ENCODE measurements around the gene SLC26A8. TPM values are rescaled to one million over a fixed set of nuclear protein-coding genes. Genes with fewer than 3 reads are reported as not detected.
"Not testable (repeated sequence)": the region's sequence is repeated elsewhere in the genome, so short reads cannot be mapped to it uniquely, and the experiment has no call there.

SLC26A8 gene
- total RNA-seq, 1 experiment from 2014 or later = not detected

- TF ChIP-seq CBX3 (IDR thresholded peaks at IDR 0.05; ENCODE audit: low read depth) = no peak
- no peak for TF ChIP-seq REST (IDR thresholded peaks at IDR 0.05; ENCODE audit: low read depth)
- TF ChIP-seq EGR1 (IDR thresholded peaks at IDR 0.05; ENCODE audit: low read depth) = no peak
- no peak for TF ChIP-seq ELF1 (IDR thresholded peaks at IDR 0.05; ENCODE audit: borderline replicate concordance, low read depth)
- no peak for TF ChIP-seq MAX (IDR thresholded peaks at IDR 0.05)
- no peak for TF ChIP-seq SIN3A (IDR thresholded peaks at IDR 0.05; ENCODE audit: low read depth)
- no peak for TF ChIP-seq SRF (IDR thresholded peaks at IDR 0.05; ENCODE audit: low read depth)
- TF ChIP-seq POLR2A (IDR thresholded peaks at IDR 0.05; ENCODE audit: borderline replicate concordance, extremely low read depth, insufficient read depth, insufficient read length) = no peak
Observed at GRCh38 chr6:36033935-36034334, 9.5 kb upstream of the SLC26A8 start (continued).

- H2AFZ ChIP-seq (ENCODE audit: low read depth, low read length, poor library complexity, severe bottlenecking); ATAC-seq; POLR2A ChIA-PET; H3K9me2 ChIP-seq (ENCODE audit: insufficient read depth); H3K4me3 ChIP-seq (replicated peaks in 1 of 2; ENCODE audit: low read depth in 1 of 2, low read length in 2 of 2); CTCF ChIA-PET; intact Hi-C loops (cut with micrococcal nuclease); DNase-seq (ENCODE audit: low read depth, low spot score); RAD21 ChIA-PET (ENCODE audit: low non-redundant PET in 1 of 2, low total read pairs in 2 of 2, uncharacterized antibody in 2 of 2, unreplicated experiment in 2 of 2); H3K27ac ChIP-seq (ENCODE audit: low read depth, low read length); BruUV-seq (replicated peaks); H3K9ac ChIP-seq (ENCODE audit: low read length); H4K20me1 ChIP-seq (ENCODE audit: insufficient read depth); H3K36me3 ChIP-seq (ENCODE audit: control insufficient read depth in 1 of 2, insufficient read depth in 2 of 2, low read length in 2 of 2); H3K4me2 ChIP-seq (ENCODE audit: low read length); H3K9me3 ChIP-seq (ENCODE audit: control insufficient read depth in 1 of 2, insufficient read depth in 1 of 2, low read depth in 1 of 2, low read length in 2 of 2); H3K27me3 ChIP-seq (ENCODE audit: insufficient read depth, low read length): not testable (repeated sequence)
- Histone ChIP-seq H3K79me2 (ENCODE audit: insufficient read depth, low read length) (peaks cover 98% of the 10 kb centered on the region), H3K4me1 (ENCODE audit: control insufficient read depth in 1 of 2, insufficient read depth in 2 of 2, low read length in 2 of 2) (peaks cover 4 to 14% of the 10 kb centered on the region in 2 experiments; a peak in 3 of 4 replicates)
Observed at GRCh38 chr6:36033144-36033543, 8.7 kb upstream of the SLC26A8 start.

Measured in HCT116 (cell line).